NAMALWA (cell line): ENCODE results near the gene SGK1.
"Not testable (repeated sequence)": the region's sequence is repeated elsewhere in the genome, so short reads cannot be mapped to it uniquely, and the experiment has no call there.

Experiments
- DNase-seq: peaks from one replicate; pipeline ENCODE4 v3.0.0-alpha.2; 2015; ENCODE audit warnings: low spot score

Gene SGK1

GRCh38 chr6:134223796-134224420, 94.0 kb downstream of the SGK1 start:
- no peak for DNase-seq

- DNase-seq: no peak
These were observed 96.7 kb downstream of the SGK1 start for GRCh38 chr6:134221250-134221649.

GRCh38 chr6:134217798-134218140, 100.1 kb downstream of the SGK1 start:
- DNase-seq: no peak

GRCh38 chr6:134217105-134217797, 100.7 kb downstream of the SGK1 start:
- DNase-seq: no peak

- DNase-seq: peak; percentile 15
These were observed 101.5 kb downstream of the SGK1 start for GRCh38 chr6:134216301-134217010.

- DNase-seq: not testable (repeated sequence)
These were observed 104.5 kb downstream of the SGK1 start for GRCh38 chr6:134213410-134213809.

GRCh38 chr6:134211297-134211696, 106.6 kb downstream of the SGK1 start:
- DNase-seq: no peak

GRCh38 chr6:134207421-134207820, 110.5 kb downstream of the SGK1 start:
- no peak for DNase-seq

- DNase-seq: no peak
These were observed 112.5 kb downstream of the SGK1 start for GRCh38 chr6:134205366-134205765.

- not testable (repeated sequence) for DNase-seq
These were observed 113.2 kb downstream of the SGK1 start for GRCh38 chr6:134204759-134205158.

- no peak for DNase-seq
These were observed 113.9 kb downstream of the SGK1 start for GRCh38 chr6:134204031-134204430.

GRCh38 chr6:134201716-134202115, 116.2 kb downstream of the SGK1 start:
- DNase-seq: no peak

- no peak for DNase-seq
These were observed 117.9 kb downstream of the SGK1 start for GRCh38 chr6:134199848-134200606.

- no peak for DNase-seq
These were observed 119.8 kb downstream of the SGK1 start for GRCh38 chr6:134198093-134198492.

GRCh38 chr6:134197685-134198084, 120.2 kb downstream of the SGK1 start:
- not testable (repeated sequence) for DNase-seq

GRCh38 chr6:134196568-134197193, 121.2 kb downstream of the SGK1 start:
- no peak for DNase-seq

- DNase-seq: no peak
These were observed 121.9 kb downstream of the SGK1 start for GRCh38 chr6:134195985-134196384.

GRCh38 chr6:134195164-134195906, 122.6 kb downstream of the SGK1 start:
- no peak for DNase-seq

GRCh38 chr6:134193536-134194498, 124.1 kb downstream of the SGK1 start:
- DNase-seq: no peak

GRCh38 chr6:134192609-134193008, 125.3 kb downstream of the SGK1 start:
- not testable (repeated sequence) for DNase-seq
